ENCODE results near the gene EHMT2. TPM values are rescaled to one million over a fixed set of nuclear protein-coding genes. Genes with fewer than 3 reads are reported as not detected.

EHMT2 gene
- total RNA-seq = 71.4 TPM

DNA sequence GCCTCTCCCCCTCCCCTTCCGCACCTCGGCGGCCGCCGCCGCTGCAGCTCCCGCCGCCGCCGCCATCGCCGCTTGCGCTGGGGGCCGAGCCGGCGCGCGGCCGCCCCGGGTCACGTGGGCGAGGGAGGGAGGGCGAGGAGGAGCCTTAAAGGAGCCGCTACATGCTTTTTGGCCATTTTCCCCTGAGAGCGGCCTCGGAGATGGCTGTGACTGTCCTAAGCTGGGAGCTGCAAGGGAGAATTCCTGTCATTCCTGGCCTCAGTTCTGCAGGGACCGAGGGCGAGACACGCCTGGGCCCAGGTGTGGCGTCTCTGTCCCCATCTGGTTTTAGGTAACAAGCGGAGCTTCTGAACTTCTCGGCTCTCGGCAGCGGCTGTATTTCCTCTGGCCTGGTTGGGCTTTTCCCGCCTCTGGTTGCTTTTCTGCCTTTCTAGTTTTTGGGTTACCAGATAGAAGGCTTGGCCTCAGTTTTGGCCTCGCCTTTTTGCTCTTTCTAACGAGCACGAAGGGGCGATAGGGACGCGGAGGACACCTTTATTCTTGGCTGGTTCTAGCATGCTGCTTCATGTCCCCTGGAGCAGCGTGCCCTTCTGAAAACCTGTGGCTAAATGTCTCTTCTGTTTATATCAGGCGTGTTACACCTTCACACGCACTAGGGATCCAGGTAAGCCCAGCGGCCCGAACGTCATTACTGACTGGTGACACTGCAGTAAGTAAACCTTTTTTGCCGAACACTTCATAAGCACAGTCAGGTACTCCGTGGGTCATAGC, at the start of gene EHMT2:
TSS of gene EHMT2 (minus strand) at position 87 of the 771 bp plus-strand sequence. CDS start at position 66, 21 bp downstream.

GRCh38 chr6:31945507-31946369, 48.2 kb upstream of the EHMT2 start, which contains the start of gene CFB:
TSS of gene CFB (plus strand) at chr6:31946095. CDS start at chr6:31946222, 127 bp downstream.

GRCh38 chr6:31927242-31927862, 29.9 kb upstream of the EHMT2 start, which contains the start of gene C2:
TSS of gene C2 (plus strand) at chr6:31927717. CDS start at chr6:31927753, 36 bp downstream.

DNA sequence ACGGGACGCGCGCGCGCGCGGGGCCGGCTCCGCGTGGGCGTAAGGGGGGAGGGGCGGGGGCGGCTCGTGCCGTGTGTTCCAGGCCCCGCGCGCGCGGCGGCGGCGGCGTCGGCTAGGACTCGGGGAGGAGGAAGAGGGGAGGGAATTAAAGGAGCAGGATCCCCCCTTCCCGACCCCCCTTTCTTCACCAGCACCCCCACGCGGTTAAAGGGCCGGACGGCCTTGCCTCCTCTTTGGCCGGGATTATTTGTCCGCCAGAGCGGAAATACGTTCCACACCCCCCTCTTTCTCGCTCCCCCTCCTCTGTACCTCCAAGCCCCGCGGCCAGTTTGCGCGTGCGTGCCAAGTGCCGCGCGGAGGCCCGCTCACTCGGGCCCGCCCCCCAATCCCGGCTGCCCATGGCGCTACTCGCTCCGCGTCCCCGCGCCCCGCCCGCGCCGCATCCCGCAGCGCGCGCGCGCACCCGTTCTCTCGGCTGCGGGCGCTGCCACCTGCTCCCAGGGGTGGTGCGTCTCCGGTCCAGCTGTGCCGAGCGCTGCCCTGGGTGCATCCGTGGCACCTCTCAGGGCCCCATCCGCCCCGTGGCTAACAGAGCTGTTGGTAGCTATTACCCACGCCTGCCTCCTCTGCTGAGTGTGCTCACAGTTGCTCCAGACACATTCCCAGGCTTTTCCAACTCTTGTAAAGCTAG, 4.6 kb upstream of the EHMT2 start, which contains the start of gene ZBTB12:
TSS of gene ZBTB12 (minus strand) at position 134 of the 691 bp plus-strand sequence. CDS start 781 bp downstream, outside the sequence.

GRCh38 chr6:31878726-31879125, 18.8 kb downstream of the EHMT2 start, which contains the start of gene SLC44A4:
TSS of gene SLC44A4 (minus strand) at chr6:31878997. CDS start at chr6:31878980, 17 bp downstream.

GRCh38 chr6:31862344-31863235, 34.9 kb downstream of the EHMT2 start, which contains the start of gene NEU1:
TSS of gene NEU1 (minus strand) at chr6:31862821. CDS start at chr6:31862776, 45 bp downstream.

Small RNA genes within 50 kb of the gene (small RNA-seq; reads per million reads assigned to genes)
- not detected for gene AL645922.1 (ENCODE audit: low replicate concordance)
- gene SNORD48 (ENCODE audit: low replicate concordance) = 277 reads per million, percentile 98 among the genes with 10 or more reads in this experiment
- not detected for gene SNORD52 (ENCODE audit: low replicate concordance)

Other genes with a start within 250 kb of the EHMT2 start
- gene BAG6, start 245.0 kb downstream of the EHMT2 start, total RNA-seq = 208 TPM
- 24.0 TPM for gene APOM, start 241.8 kb downstream of the EHMT2 start, total RNA-seq
- gene C6orf47, start 236.9 kb downstream of the EHMT2 start, total RNA-seq = 18.3 TPM
- gene GPANK1, start 232.7 kb downstream of the EHMT2 start, total RNA-seq = 16.5 TPM
- gene CSNK2B, start 231.6 kb downstream of the EHMT2 start, total RNA-seq = 99.5 TPM
- gene LY6G5B, start 227.7 kb downstream of the EHMT2 start, total RNA-seq = 3.3 TPM
- 1.1 TPM for gene LY6G5C, start 216.6 kb downstream of the EHMT2 start, total RNA-seq
- 56.0 TPM for gene ABHD16A, start 194.4 kb downstream of the EHMT2 start, total RNA-seq
- not detected for gene LY6G6F, start 190.8 kb downstream of the EHMT2 start, total RNA-seq
- not detected for gene LY6G6D, start 182.3 kb downstream of the EHMT2 start, total RNA-seq
- gene LY6G6C, start 176.0 kb downstream of the EHMT2 start, total RNA-seq = not detected
- gene MPIG6B, start 174.3 kb downstream of the EHMT2 start, total RNA-seq = 4.7 TPM
- 121 TPM for gene DDAH2, start 168.4 kb downstream of the EHMT2 start, total RNA-seq
- 227 TPM for gene CLIC1, start 161.2 kb downstream of the EHMT2 start, total RNA-seq
- gene MSH5, start 157.7 kb downstream of the EHMT2 start, total RNA-seq = 18.9 TPM
- gene SAPCD1, start 135.0 kb downstream of the EHMT2 start, total RNA-seq = 4.3 TPM
- 8.6 TPM for gene VWA7, start 120.4 kb downstream of the EHMT2 start, total RNA-seq
- 38.8 TPM for gene VARS1, start 101.9 kb downstream of the EHMT2 start, total RNA-seq
- 33.5 TPM for gene LSM2, start 90.7 kb downstream of the EHMT2 start, total RNA-seq
- gene HSPA1L, start 82.4 kb downstream of the EHMT2 start, total RNA-seq = 2.9 TPM
- gene HSPA1A, start 82.2 kb downstream of the EHMT2 start, total RNA-seq = 1,222 TPM
- gene HSPA1B, start 70.0 kb downstream of the EHMT2 start, total RNA-seq = 1,232 TPM
- gene NEU1, start 34.9 kb downstream of the EHMT2 start, total RNA-seq = 46.4 TPM
- gene SLC44A4, start 18.7 kb downstream of the EHMT2 start, total RNA-seq = 28.4 TPM
- gene ZBTB12, start 4.4 kb upstream of the EHMT2 start, total RNA-seq = 14.4 TPM
- 7.1 TPM for gene C2, start 30.0 kb upstream of the EHMT2 start, total RNA-seq
- 9.9 TPM for gene CFB, start 48.4 kb upstream of the EHMT2 start, total RNA-seq
- 50.0 TPM for gene NELFE, start 61.3 kb upstream of the EHMT2 start, total RNA-seq
- 53.5 TPM for gene SKIC2, start 61.5 kb upstream of the EHMT2 start, total RNA-seq
- 20.1 TPM for gene DXO, start 74.4 kb upstream of the EHMT2 start, total RNA-seq
- gene C4A, start 84.4 kb upstream of the EHMT2 start, total RNA-seq = 48.4 TPM
- gene C4B, start 117.1 kb upstream of the EHMT2 start, total RNA-seq = 45.4 TPM
- 0.64 TPM for gene CYP21A2, start 140.7 kb upstream of the EHMT2 start, total RNA-seq
- 52.8 TPM for gene TNXB, start 211.6 kb upstream of the EHMT2 start, total RNA-seq
- gene ATF6B, start 230.5 kb upstream of the EHMT2 start, total RNA-seq = 49.8 TPM
- gene FKBPL, start 232.6 kb upstream of the EHMT2 start, total RNA-seq = 4.4 TPM

All from metanephros (tissue), 2 donors.